ENCODE results near the gene NELFCD. TPM values are rescaled to one million over a fixed set of nuclear protein-coding genes. Genes with fewer than 3 reads are reported as not detected.

NELFCD gene
- polyA plus RNA-seq, 1 of the 3 experiments (the other 2 are of a cell fraction) = 90.0 TPM

DNA sequence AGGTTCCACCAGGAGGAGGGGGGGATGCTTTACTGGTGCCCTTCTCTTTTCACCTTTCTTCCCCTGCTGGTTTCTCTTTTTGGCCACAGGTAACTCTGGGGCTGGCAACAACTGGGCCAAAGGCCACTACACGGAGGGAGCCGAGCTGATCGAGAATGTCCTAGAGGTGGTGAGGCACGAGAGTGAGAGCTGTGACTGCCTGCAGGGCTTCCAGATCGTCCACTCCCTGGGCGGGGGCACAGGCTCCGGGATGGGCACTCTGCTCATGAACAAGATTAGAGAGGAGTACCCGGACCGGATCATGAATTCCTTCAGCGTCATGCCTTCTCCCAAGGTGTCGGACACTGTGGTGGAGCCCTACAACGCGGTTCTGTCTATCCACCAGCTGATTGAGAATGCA is 42.6 kb downstream of the NELFCD start (continued):
- TF ChIP-seq TEAD4 (IDR thresholded peaks at IDR 0.05; ENCODE audit: borderline replicate concordance, insufficient read depth) = no peak
- TF ChIP-seq NRF1 (IDR thresholded peaks at IDR 0.05; ENCODE audit: low read depth, low read length) = no peak
- TF ChIP-seq, protein P1, sequence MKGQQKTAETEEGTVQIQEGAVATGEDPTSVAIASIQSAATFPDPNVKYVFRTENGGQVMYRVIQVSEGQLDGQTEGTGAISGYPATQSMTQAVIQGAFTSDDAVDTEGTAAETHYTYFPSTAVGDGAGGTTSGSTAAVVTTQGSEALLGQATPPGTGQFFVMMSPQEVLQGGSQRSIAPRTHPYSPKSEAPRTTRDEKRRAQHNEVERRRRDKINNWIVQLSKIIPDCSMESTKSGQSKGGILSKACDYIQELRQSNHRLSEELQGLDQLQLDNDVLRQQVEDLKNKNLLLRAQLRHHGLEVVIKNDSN (IDR thresholded peaks at IDR 0.05; ENCODE audit: borderline replicate concordance, low read depth) = no peak

DNA sequence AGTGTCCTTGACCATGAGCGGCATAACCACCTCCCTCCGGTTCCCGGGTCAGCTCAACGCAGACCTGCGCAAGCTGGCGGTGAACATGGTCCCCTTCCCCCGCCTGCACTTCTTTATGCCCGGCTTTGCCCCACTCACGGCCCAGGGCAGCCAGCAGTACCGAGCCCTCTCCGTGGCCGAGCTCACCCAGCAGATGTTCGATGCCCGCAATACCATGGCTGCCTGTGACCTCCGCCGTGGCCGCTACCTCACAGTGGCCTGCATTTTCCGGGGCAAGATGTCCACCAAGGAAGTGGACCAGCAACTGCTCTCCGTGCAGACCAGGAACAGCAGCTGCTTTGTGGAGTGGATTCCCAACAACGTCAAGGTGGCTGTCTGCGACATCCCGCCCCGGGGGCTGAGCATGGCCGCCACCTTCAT is 43.1 kb downstream of the NELFCD start:
- no peaks in the 10 kb centered on the region for H3K9me2 ChIP-seq
- ChIA-PET CTCF (interaction anchor here (1.0 kb wide), 1 partner anchor 380 kb away, joined by 4 read pairs; no protein-coding TSS in a partner anchor), POLR2A (no interaction called here)
- no peaks in the 10 kb centered on the region for H3K9me3 ChIP-seq
- no peaks in the 10 kb centered on the region for H3K27me3 ChIP-seq (ENCODE audit: insufficient read depth)
- peaks cover 37% of the 10 kb centered on the region for H4K20me1 ChIP-seq (ENCODE audit: insufficient read depth)
- peaks cover 23% of the 10 kb centered on the region for H3F3A ChIP-seq (replicated peaks; ENCODE audit: insufficient read depth)
- H3K79me2 ChIP-seq (ENCODE audit: insufficient read depth) = peaks cover 58% of the 10 kb centered on the region
- no peak for DNase-seq
- H3K27ac ChIP-seq (ENCODE audit: low read depth in 2 of 2, low read length in 1 of 2) = no peak overlapping the region; a peak in 1 of 4 replicates
- peaks cover 14 to 25% of the 10 kb centered on the region in 2 experiments; a peak in 3 of 4 replicates for H3K4me1 ChIP-seq (ENCODE audit: control insufficient read depth in 1 of 2, insufficient read depth in 2 of 2, low read depth in 1 of 2, low read length in 1 of 2)
- H2AFZ ChIP-seq (ENCODE audit: low read depth) = no peak overlapping the region
- H3K4me3 ChIP-seq (ENCODE audit: low read depth in 2 of 2, low read length in 1 of 2) = no peak overlapping the region
- peaks cover 41 to 60% of the 10 kb centered on the region in 2 experiments for H3K36me3 ChIP-seq (replicated peaks in 1 of 2; ENCODE audit: control insufficient read depth in 1 of 2, insufficient read depth in 2 of 2, low read length in 1 of 2)
- H3K4me2 ChIP-seq = no peak overlapping the region
- 95% methylated on average over 18 of the region's 24 CpGs for WGBS (ENCODE audit: low lambda C conversion rate)
- H3K9ac ChIP-seq = no peak overlapping the region
- TF ChIP-seq, protein P2, sequence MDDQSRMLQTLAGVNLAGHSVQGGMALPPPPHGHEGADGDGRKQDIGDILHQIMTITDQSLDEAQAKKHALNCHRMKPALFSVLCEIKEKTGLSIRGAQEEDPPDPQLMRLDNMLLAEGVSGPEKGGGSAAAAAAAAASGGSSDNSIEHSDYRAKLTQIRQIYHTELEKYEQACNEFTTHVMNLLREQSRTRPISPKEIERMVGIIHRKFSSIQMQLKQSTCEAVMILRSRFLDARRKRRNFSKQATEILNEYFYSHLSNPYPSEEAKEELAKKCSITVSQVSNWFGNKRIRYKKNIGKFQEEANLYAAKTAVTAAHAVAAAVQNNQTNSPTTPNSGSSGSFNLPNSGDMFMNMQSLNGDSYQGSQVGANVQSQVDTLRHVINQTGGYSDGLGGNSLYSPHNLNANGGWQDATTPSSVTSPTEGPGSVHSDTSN (IDR thresholded peaks at IDR 0.05) = no peak
- TF ChIP-seq MXI1 (IDR thresholded peaks at IDR 0.05; ENCODE audit: low read depth, low read length) = no peak
- no peak for TF ChIP-seq EZH2phosphoT487 (IDR thresholded peaks at IDR 0.05; ENCODE audit: borderline replicate concordance, low read depth)
- TF ChIP-seq JUND (IDR thresholded peaks at IDR 0.05) = no peak
- TF ChIP-seq, protein P3, sequence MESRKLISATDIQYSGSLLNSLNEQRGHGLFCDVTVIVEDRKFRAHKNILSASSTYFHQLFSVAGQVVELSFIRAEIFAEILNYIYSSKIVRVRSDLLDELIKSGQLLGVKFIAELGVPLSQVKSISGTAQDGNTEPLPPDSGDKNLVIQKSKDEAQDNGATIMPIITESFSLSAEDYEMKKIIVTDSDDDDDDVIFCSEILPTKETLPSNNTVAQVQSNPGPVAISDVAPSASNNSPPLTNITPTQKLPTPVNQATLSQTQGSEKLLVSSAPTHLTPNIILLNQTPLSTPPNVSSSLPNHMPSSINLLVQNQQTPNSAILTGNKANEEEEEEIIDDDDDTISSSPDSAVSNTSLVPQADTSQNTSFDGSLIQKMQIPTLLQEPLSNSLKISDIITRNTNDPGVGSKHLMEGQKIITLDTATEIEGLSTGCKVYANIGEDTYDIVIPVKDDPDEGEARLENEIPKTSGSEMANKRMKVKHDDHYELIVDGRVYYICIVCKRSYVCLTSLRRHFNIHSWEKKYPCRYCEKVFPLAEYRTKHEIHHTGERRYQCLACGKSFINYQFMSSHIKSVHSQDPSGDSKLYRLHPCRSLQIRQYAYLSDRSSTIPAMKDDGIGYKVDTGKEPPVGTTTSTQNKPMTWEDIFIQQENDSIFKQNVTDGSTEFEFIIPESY (IDR thresholded peaks at IDR 0.05; ENCODE audit: borderline replicate concordance, low read depth) = no peak
- no peak for TF ChIP-seq MEF2A (IDR thresholded peaks at IDR 0.05; ENCODE audit: borderline replicate concordance, low read depth)
- no peak for TF ChIP-seq SMC3 (IDR thresholded peaks at IDR 0.05; ENCODE audit: low read depth, low read length)
- TF ChIP-seq, protein P4, sequence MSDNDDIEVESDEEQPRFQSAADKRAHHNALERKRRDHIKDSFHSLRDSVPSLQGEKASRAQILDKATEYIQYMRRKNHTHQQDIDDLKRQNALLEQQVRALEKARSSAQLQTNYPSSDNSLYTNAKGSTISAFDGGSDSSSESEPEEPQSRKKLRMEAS (IDR thresholded peaks at IDR 0.05; ENCODE audit: low read depth) = no peak
- no peak for TF ChIP-seq RXRA (IDR thresholded peaks at IDR 0.05; ENCODE audit: borderline replicate concordance, low read depth)

All from SK-N-SH (cell line).